ENCODE results near the gene UCP1. TPM values are rescaled to one million over a fixed set of nuclear protein-coding genes. Genes with fewer than 3 reads are reported as not detected.

Gene UCP1
- total and polyA plus RNA-seq, 2 experiments from 2014 or later = not detected

GRCh38 chr4:140607852-140608251 is 39.1 kb upstream of the UCP1 start:
- no peak overlapping the region for H2AFZ ChIP-seq
- no peaks in the 10 kb centered on the region for H3K27me3 ChIP-seq
- no peak overlapping the region for H3K4me2 ChIP-seq
- DNase-seq (ENCODE audit: low spot score) = no peak
- no peaks in the 10 kb centered on the region for H4K20me1 ChIP-seq (ENCODE audit: insufficient read depth, poor library complexity, severe bottlenecking)
- WGBS (ENCODE audit: low lambda C conversion rate, missing lambda C conversion rate) = 83% methylated on average over 4 of the region's 4 CpGs
- H3K9me3 ChIP-seq (ENCODE audit: low read depth) = no peaks in the 10 kb centered on the region
- no peaks in the 10 kb centered on the region for H3K36me3 ChIP-seq (replicated peaks; ENCODE audit: insufficient read depth, low read depth)
- H3K4me1 ChIP-seq (ENCODE audit: insufficient read depth) = no peaks in the 10 kb centered on the region
- TF ChIP-seq EZH2 (IDR thresholded peaks at IDR 0.05; ENCODE audit: borderline replicate concordance) (no peak), EZH2phosphoT487 (IDR thresholded peaks at IDR 0.05; ENCODE audit: low read depth, severe bottlenecking, unreplicated experiment) (no peak), CTCF (IDR thresholded peaks at IDR 0.05; ENCODE audit: poor library complexity) (no peak)
- no peaks in the 10 kb centered on the region for H3K9me2 ChIP-seq (replicated peaks; ENCODE audit: insufficient read depth)
- no peak overlapping the region for H3K4me3 ChIP-seq
- H3K27ac ChIP-seq = no peak overlapping the region
- no peaks in the 10 kb centered on the region for H3K79me2 ChIP-seq

- Histone ChIP-seq H3K9me3 (ENCODE audit: low read depth) (no peaks in the 10 kb centered on the region), H3K4me1 (ENCODE audit: insufficient read depth) (no peaks in the 10 kb centered on the region), H3K4me3 (no peak overlapping the region), H3K79me2 (no peaks in the 10 kb centered on the region), H3K27me3 (no peaks in the 10 kb centered on the region), H2AFZ (no peak overlapping the region), H3K9me2 (replicated peaks; ENCODE audit: insufficient read depth) (no peaks in the 10 kb centered on the region), H3K36me3 (replicated peaks; ENCODE audit: insufficient read depth, low read depth) (no peaks in the 10 kb centered on the region), H3K27ac (no peak overlapping the region), H4K20me1 (ENCODE audit: insufficient read depth, poor library complexity, severe bottlenecking) (no peaks in the 10 kb centered on the region), H3K4me2 (no peak overlapping the region)
- no peak for TF ChIP-seq EZH2phosphoT487 (IDR thresholded peaks at IDR 0.05; ENCODE audit: low read depth, severe bottlenecking, unreplicated experiment)
- WGBS (ENCODE audit: low lambda C conversion rate, missing lambda C conversion rate) = 88% methylated on average over 4 of the region's 4 CpGs
- DNase-seq (ENCODE audit: low spot score) = no peak
These were observed 35.8 kb upstream of the UCP1 start for GRCh38 chr4:140604544-140604943.

- DNase-seq (ENCODE audit: low spot score) = no peak
- Histone ChIP-seq H3K27ac (no peak overlapping the region), H3K4me2 (no peak overlapping the region), H3K36me3 (replicated peaks; ENCODE audit: insufficient read depth, low read depth) (no peaks in the 10 kb centered on the region), H3K4me1 (ENCODE audit: insufficient read depth) (no peaks in the 10 kb centered on the region), H4K20me1 (ENCODE audit: insufficient read depth, poor library complexity, severe bottlenecking) (no peaks in the 10 kb centered on the region), H2AFZ (no peak overlapping the region), H3K27me3 (no peaks in the 10 kb centered on the region), H3K9me2 (replicated peaks; ENCODE audit: insufficient read depth) (no peaks in the 10 kb centered on the region), H3K79me2 (no peaks in the 10 kb centered on the region), H3K9me3 (ENCODE audit: low read depth) (no peaks in the 10 kb centered on the region), H3K4me3 (no peak overlapping the region)
- 50% methylated on average over 2 of the region's 2 CpGs for WGBS (ENCODE audit: low lambda C conversion rate, missing lambda C conversion rate)
- no peak for TF ChIP-seq EZH2phosphoT487 (IDR thresholded peaks at IDR 0.05; ENCODE audit: low read depth, severe bottlenecking, unreplicated experiment)
- TF ChIP-seq EZH2 (IDR thresholded peaks at IDR 0.05; ENCODE audit: borderline replicate concordance) = no peak
- no peak for TF ChIP-seq CTCF (IDR thresholded peaks at IDR 0.05; ENCODE audit: poor library complexity)
These were observed 34.5 kb upstream of the UCP1 start for GRCh38 chr4:140603286-140603685.

- WGBS (ENCODE audit: low lambda C conversion rate, missing lambda C conversion rate) = 95% methylated on average over 2 of the region's 2 CpGs
These were observed 34.0 kb upstream of the UCP1 start for GRCh38 chr4:140602714-140603113.

More at GRCh38 chr4:140602714-140603113, 34.0 kb upstream of the UCP1 start:
- no peak for DNase-seq (ENCODE audit: low spot score)
- H3K36me3 ChIP-seq (replicated peaks; ENCODE audit: insufficient read depth, low read depth) = no peaks in the 10 kb centered on the region
- H3K9me3 ChIP-seq (ENCODE audit: low read depth) = no peaks in the 10 kb centered on the region
- H3K27me3 ChIP-seq = no peaks in the 10 kb centered on the region
- no peaks in the 10 kb centered on the region for H3K4me1 ChIP-seq (ENCODE audit: insufficient read depth)
- no peaks in the 10 kb centered on the region for H3K9me2 ChIP-seq (replicated peaks; ENCODE audit: insufficient read depth)
- TF ChIP-seq EZH2phosphoT487 (IDR thresholded peaks at IDR 0.05; ENCODE audit: low read depth, severe bottlenecking, unreplicated experiment) (no peak), CTCF (IDR thresholded peaks at IDR 0.05; ENCODE audit: poor library complexity) (no peak), EZH2 (IDR thresholded peaks at IDR 0.05; ENCODE audit: borderline replicate concordance) (no peak)
- no peak overlapping the region for H3K27ac ChIP-seq
- H3K4me2 ChIP-seq = no peak overlapping the region
- no peaks in the 10 kb centered on the region for H3K79me2 ChIP-seq
- H4K20me1 ChIP-seq (ENCODE audit: insufficient read depth, poor library complexity, severe bottlenecking) = no peaks in the 10 kb centered on the region
- H3K4me3 ChIP-seq = no peak overlapping the region
- no peak overlapping the region for H2AFZ ChIP-seq

All from hepatocyte (in vitro differentiated cells).